Measurements from ENCODE around the gene CLHC1. TPM values are rescaled to one million over a fixed set of nuclear protein-coding genes. Genes with fewer than 3 reads are reported as not detected.
A peak's percentile ranks its signal among the peaks of the same experiment; 100 is the strongest.
"Not testable (repeated sequence)": the region's sequence is repeated elsewhere in the genome, so short reads cannot be mapped to it uniquely, and the experiment has no call there.

Gene CLHC1
- total RNA-seq, 2 experiments from 2014 or later = 18.1 to 19.4 TPM

DNA sequence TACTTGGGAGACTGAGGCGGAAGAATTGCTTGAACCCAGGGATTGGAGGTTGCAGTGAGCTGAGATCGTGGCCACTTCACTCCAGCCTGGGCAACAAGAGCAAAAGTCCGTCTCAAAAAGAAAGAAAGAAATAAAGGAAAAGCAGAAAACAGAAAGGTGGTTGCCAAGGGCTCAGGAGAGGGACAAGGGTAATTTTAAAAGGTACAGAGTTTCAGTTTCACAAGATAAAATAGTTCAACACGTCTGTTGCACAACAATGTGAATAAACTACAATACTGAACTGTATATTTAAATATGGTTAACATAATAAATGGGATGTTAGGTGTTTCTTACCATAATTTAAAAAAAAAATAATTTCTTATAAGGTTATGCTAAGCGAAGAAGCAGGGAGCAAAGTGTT is 13.3 kb upstream of the CLHC1 start:
- Mint-ChIP-seq H3K27ac (no peak overlapping the region), H3K4me1 (no peaks in the 10 kb centered on the region), H3K27me3 (no peaks in the 10 kb centered on the region), H3K9me3 (no peaks in the 10 kb centered on the region), H3K36me3 (peaks cover 16% of the 10 kb centered on the region), H3K4me3 (no peak overlapping the region)
- POLR2A ChIA-PET = no interaction called here
- ATAC-seq (ENCODE audit: low read depth) = no peak
- DNase-seq = no peak

DNA sequence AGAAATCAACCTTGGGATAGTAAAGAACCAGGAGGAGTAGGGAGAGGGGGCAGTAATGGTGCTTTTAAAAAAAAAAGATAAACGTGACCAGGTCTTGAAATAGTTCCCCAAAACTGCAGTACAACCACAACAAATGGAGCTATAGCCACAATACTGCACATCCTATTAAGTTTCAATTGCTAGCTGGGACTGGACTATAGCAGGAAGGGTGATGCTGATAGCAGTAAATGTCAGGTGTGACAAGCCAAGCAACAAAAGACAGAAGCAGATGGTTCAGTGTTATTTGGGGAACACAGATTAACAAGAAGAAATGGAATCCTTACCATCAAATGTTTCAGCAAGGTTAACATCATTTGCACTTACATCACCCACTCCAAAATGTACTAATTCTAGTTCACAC is 10.5 kb upstream of the CLHC1 start:
- H3K4me3 Mint-ChIP-seq = no peak overlapping the region
- DNase-seq (no peak), ATAC-seq (ENCODE audit: low read depth) (no peak)
- no peak overlapping the region for H3K27ac Mint-ChIP-seq
- H3K27me3 Mint-ChIP-seq = no peaks in the 10 kb centered on the region
- peaks cover 20% of the 10 kb centered on the region for H3K36me3 Mint-ChIP-seq
- H3K9me3 Mint-ChIP-seq = no peaks in the 10 kb centered on the region
- POLR2A ChIA-PET = no interaction called here
- peaks cover 1% of the 10 kb centered on the region for H3K4me1 Mint-ChIP-seq

DNA sequence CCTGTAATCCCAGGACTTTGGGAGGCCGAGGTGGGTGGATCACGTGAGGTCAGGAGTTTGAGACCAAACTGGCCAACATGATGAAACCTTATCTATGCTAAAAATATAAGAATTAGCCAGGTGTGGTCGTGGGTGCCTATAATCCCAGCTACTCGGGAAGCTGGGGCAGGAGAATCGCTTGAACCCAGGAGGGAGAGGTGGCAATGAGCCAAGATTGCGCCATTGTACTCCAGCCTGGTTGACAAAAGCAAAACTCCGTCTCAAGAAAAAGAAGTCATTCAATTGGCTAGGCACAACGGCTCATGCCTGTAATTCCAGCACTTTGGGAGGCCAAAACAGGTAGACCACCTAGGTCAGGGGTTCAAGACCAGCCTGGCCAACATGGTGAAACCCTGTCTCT is 9.5 kb upstream of the CLHC1 start:
- DNase-seq; H3K4me3 Mint-ChIP-seq; H3K4me1 Mint-ChIP-seq; POLR2A ChIA-PET; ATAC-seq (ENCODE audit: low read depth); H3K27ac Mint-ChIP-seq; H3K9me3 Mint-ChIP-seq; H3K27me3 Mint-ChIP-seq: not testable (repeated sequence)
- H3K36me3 Mint-ChIP-seq = peaks cover 16% of the 10 kb centered on the region

DNA sequence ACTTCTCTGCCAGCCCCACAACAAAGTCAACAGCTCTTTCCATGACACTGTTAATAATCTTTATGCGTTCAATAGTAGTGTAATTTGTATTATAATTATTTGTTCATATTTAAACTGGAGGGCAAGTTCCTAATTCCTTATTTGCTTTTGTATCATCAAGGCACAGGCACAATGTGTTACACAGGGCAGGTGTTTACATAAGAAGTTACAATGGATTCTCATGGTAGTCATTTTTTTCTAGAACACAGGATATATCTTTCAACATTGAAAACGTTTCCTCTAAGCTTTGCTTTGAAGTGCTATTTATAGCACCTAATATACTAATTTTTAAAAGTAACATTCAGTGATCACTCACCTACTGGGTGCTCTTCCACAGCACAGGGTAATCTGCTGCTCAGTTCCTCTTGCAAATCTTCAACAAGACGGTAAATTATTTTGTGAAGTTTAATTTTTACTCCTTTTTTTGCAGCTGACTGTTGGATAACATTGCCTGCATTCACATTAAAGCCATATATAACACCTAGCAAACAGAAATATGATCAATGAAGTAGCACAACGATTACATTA is 7.6 kb upstream of the CLHC1 start:
- Mint-ChIP-seq H3K9me3 (no peaks in the 10 kb centered on the region), H3K4me3 (no peak overlapping the region), H3K4me1 (peaks cover 8% of the 10 kb centered on the region), H3K27me3 (no peaks in the 10 kb centered on the region), H3K27ac (no peak overlapping the region), H3K36me3 (peaks cover 18% of the 10 kb centered on the region)
- DNase-seq (no peak), ATAC-seq (ENCODE audit: low read depth) (no peak)
- POLR2A ChIA-PET = interaction anchor here (1.0 kb wide), 1 partner anchor 17 kb away, joined by 4 read pairs; no protein-coding TSS in a partner anchor

DNA sequence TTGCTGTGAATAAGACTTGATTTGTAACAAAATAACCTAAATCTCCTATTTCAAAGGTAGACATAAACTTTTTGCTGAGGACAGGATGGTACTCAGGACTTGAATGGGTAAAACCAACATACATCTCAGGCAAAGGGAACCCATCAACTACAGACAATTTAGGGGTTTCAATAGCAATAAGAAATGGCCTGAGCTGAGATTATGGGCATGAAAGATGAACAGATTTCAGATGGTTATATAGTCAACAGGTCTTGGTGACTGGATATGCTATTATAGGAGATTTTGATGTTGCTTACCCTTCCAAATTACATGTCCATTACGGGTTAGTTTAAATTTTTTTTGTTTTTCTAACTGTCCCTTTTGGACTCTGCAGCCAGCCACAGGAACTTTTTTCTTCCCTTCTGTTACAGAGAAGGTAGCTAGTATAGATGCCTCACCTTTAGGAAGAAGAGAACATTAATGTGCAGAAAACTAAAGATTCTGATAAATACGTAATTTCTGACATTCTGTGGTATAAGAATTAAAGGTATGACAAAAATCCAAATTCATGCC is 5.0 kb upstream of the CLHC1 start:
- DNase-seq (no peak), ATAC-seq (ENCODE audit: low read depth) (no peak)
- H3K27me3 Mint-ChIP-seq = no peaks in the 10 kb centered on the region
- no peak overlapping the region for H3K4me3 Mint-ChIP-seq
- peaks cover 29% of the 10 kb centered on the region for H3K36me3 Mint-ChIP-seq
- H3K4me1 Mint-ChIP-seq = peaks cover 20% of the 10 kb centered on the region
- POLR2A ChIA-PET = no interaction called here
- no peaks in the 10 kb centered on the region for H3K9me3 Mint-ChIP-seq
- H3K27ac Mint-ChIP-seq = no peak overlapping the region

DNA sequence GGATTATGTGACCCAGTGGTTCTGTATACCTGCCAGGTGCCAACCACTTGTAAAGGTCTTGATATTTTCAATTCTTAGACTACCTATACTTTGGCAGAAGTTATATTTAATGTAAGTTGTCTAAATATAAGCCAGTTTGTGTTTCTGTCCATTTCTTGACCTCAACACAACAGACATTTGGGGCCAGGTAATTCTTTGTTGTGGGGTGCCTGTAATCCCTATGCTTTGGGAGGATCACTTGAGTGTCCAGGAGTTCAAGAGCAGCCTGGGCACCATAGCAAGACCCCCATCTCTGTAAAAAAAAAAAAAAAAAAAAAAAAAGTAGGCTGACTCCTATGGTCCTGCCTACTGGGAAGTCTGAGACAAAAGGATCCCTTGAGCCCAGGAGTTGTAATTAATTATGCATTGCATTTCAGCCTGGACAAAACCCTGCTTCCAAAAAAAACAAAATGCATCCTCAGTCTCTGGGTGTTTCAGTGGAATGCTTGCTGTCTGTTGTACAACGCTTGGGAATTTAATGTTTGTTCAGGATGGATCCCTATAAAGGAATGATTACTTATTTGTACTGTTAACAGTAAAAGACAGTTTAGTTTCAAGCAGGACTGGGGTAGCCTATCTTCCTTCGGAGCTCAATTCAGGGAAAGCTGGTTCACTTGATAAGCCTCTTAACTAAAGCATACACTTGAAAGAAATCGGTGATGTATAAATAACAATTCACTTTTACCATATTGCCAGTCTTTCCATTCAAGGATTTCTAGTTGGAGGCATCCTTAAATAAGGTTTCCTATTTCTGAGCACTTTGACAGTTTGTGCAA is 3.8 kb upstream of the CLHC1 start:
- no peak overlapping the region for H3K27ac Mint-ChIP-seq
- POLR2A ChIA-PET = no interaction called here
- H3K27me3 Mint-ChIP-seq = no peaks in the 10 kb centered on the region
- no peak for ATAC-seq (ENCODE audit: low read depth)
- H3K4me3 Mint-ChIP-seq = no peak overlapping the region
- DNase-seq = no peak
- H3K36me3 Mint-ChIP-seq = peaks cover 27% of the 10 kb centered on the region
- H3K9me3 Mint-ChIP-seq = no peaks in the 10 kb centered on the region
- H3K4me1 Mint-ChIP-seq = peaks cover 24% of the 10 kb centered on the region

DNA sequence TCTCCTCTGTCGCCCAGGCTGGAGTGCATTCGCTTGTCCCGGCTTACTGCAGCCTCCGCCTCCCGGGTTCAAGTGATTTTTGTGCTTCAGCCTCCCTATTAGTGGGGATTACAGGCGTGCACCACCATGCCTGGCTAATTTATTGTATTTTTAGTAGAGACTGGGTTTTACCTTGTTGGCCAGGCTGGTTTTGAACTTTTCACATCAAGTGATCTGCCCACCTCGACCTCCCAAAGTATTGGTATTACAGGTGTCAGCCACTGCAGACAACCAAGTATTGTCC is 1.5 kb upstream of the CLHC1 start:
- POLR2A ChIA-PET = no interaction called here
- Mint-ChIP-seq H3K27ac (peak overlapping the region; percentile 94), H3K4me1 (peaks cover 34% of the 10 kb centered on the region), H3K9me3 (no peaks in the 10 kb centered on the region), H3K27me3 (no peaks in the 10 kb centered on the region), H3K4me3 (peak overlapping the region; percentile 95), H3K36me3 (peaks cover 28% of the 10 kb centered on the region)
- DNase-seq (no peak), ATAC-seq (ENCODE audit: low read depth) (no peak)

DNA sequence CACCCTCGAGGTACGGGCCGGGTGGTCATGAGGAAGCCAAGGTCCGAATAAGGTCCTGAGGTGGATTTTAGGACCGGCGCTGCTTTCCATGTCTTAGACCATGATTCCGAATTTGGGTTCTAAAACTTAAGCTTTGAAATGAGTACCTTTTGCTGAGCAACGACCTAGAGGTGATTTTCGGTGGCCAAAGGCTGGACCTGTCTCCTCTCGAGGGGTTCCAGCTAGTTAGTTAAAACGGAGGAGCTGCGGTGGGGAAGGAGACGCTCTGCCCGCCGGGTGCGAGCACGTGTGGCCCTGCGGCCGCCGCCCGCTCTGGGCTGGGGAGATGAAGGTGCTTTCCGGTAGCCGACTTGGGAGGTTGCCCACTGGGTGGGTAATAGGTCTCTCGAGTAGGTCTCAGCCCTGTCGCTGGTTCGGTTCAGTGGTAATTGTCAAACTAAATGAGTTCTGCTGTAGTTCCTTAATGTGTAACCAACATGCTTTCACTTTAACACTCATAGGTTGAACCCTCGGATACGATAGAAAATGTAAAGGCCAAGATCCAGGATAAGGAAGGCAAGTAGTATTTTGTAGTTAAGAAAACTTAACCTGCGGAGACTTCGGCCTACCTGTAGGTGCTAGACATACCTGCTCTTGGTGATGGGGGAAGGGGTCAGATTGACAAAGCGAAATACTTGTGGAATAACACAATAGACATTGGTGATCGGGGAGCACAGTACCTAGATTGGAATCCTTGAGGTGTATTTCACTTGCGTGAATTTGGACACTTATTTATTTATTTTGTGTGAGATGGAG is 967 bp upstream of the CLHC1 start:
- peak; percentile 62 for DNase-seq
- peaks cover 28% of the 10 kb centered on the region for H3K36me3 Mint-ChIP-seq
- peak overlapping the region; percentile 95 for H3K4me3 Mint-ChIP-seq
- H3K27me3 Mint-ChIP-seq = no peaks in the 10 kb centered on the region
- POLR2A ChIA-PET = interaction anchor here (0.7 to 1.4 kb wide), 8 partner anchors 10 to 675 kb away, joined by 3 to 23 read pairs (median 4); partner anchors contain the start of genes CFAP36, PPP4R3B and RTN4
- no peaks in the 10 kb centered on the region for H3K9me3 Mint-ChIP-seq
- peaks cover 40% of the 10 kb centered on the region for H3K4me1 Mint-ChIP-seq
- peak overlapping the region; percentile 94 for H3K27ac Mint-ChIP-seq
- ATAC-seq (ENCODE audit: low read depth) = peak; percentile 35

DNA sequence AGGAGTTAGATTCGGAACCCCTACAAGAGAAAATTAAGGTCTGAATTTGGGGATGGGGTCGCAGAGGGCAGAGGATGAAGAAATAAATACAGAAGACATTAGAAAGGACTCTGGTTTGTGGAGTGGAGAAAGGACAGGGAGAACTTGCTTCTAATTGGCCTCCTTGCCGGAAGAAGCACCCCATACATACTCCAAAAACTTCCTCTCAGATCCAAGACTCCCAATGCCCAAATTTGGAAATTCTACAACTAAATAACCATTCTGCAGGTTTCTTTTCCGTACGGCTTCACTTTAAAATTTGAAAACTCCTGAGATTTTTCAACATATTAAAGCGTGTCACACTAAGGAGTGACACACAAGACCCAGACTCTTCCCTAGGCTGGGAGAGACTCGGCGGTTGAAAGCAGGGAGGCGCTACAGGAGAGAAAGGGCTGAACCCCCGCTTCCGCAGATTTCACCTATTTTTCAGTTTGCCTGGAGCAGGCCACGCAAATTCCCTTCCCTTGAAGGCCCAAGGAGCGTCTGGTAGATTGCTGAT is 478 bp downstream of the CLHC1 start:
- Mint-ChIP-seq H3K27me3 (no peaks in the 10 kb centered on the region), H3K36me3 (peaks cover 32% of the 10 kb centered on the region)
- POLR2A ChIA-PET = no interaction called here

DNA sequence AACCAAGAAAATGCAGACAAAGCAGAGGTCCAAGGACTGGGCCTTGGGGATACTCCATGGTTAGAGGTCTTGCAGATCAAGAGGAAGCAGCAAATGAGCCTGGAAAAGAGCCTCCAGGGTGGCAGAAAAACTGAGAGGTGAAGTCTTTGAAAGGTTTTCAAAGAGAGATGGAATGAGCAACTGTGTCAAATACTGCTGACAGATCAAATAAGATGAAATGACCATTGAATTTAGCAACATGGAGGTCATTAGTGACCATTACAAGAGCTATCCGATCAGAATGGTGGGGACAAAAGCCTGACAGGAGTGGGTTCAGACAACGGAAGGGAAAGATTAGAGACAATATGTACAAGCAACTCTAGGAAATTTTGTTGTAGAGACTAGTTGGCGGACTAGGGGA is 1.5 kb downstream of the CLHC1 start:
- no peak overlapping the region for H3K27ac Mint-ChIP-seq
- POLR2A ChIA-PET = no interaction called here
- ATAC-seq (ENCODE audit: low read depth) = no peak
- H3K36me3 Mint-ChIP-seq = peaks cover 32% of the 10 kb centered on the region
- peaks cover 41% of the 10 kb centered on the region for H3K4me1 Mint-ChIP-seq
- H3K9me3 Mint-ChIP-seq = no peaks in the 10 kb centered on the region
- DNase-seq = no peak
- H3K4me3 Mint-ChIP-seq = peak overlapping the region; percentile 95
- H3K27me3 Mint-ChIP-seq = no peaks in the 10 kb centered on the region

More for the DNA sequence above, 478 bp downstream of the CLHC1 start:
- H3K27ac Mint-ChIP-seq = peak overlapping the region; percentile 94
- H3K4me1 Mint-ChIP-seq = peaks cover 44% of the 10 kb centered on the region
- no peak for DNase-seq
- peak; percentile 18 for ATAC-seq (ENCODE audit: low read depth)
- no peaks in the 10 kb centered on the region for H3K9me3 Mint-ChIP-seq
- H3K4me3 Mint-ChIP-seq = peak overlapping the region; percentile 95

DNA sequence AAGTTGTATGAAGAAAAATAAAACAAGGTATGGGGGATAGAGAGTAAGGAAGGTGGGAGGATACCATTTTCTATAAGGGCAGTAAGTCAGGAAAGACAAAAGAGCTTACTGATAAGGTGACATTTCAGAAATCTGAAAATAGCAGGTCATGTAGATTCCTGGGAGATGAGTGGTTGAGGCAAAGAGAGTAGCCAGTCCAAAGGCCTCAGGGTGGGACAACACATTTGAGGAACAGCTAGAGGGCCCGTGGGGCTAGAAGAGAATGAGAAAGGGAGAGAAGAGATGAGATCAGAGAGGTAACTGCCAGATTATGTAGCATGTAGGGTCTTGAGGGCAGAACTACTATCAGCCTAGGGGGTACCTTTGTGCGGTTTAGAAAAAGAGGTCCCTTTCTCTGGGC is 2.9 kb downstream of the CLHC1 start:
- H3K4me3 Mint-ChIP-seq = no peak overlapping the region

DNA sequence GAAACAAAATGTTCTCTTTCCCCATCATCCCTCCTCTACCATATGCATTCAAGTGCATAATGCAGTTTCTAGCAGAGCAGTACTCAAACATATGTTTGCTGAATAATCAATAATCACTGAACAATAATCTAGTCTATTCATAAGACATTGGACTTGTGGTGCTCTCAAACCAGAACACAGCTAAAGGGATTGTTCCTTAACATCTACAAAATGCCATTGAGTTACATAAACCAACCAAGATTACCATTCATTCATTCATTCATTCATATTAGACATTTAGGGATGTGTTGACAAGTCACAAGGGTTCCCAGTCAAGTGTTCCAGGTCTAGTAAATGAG is 3.9 kb downstream of the CLHC1 start:
- Mint-ChIP-seq H3K4me1 (peaks cover 26% of the 10 kb centered on the region), H3K4me3 (peak overlapping the region; percentile 74), H3K36me3 (peaks cover 17% of the 10 kb centered on the region), H3K9me3 (no peaks in the 10 kb centered on the region), H3K27ac (peak overlapping the region; percentile 88), H3K27me3 (no peaks in the 10 kb centered on the region)
- POLR2A ChIA-PET = no interaction called here
- ATAC-seq (ENCODE audit: low read depth) (no peak), DNase-seq (no peak)

More for the DNA sequence above, 2.9 kb downstream of the CLHC1 start:
- POLR2A ChIA-PET = interaction anchor here (0.7 kb wide), 2 partner anchors 14 to 16 kb away, joined by 5 read pairs; no protein-coding TSS in a partner anchor
- H3K27ac Mint-ChIP-seq = no peak overlapping the region
- no peaks in the 10 kb centered on the region for H3K9me3 Mint-ChIP-seq
- no peak for DNase-seq
- H3K36me3 Mint-ChIP-seq = peaks cover 25% of the 10 kb centered on the region
- no peak for ATAC-seq (ENCODE audit: low read depth)
- H3K27me3 Mint-ChIP-seq = no peaks in the 10 kb centered on the region
- H3K4me1 Mint-ChIP-seq = peaks cover 33% of the 10 kb centered on the region

DNA sequence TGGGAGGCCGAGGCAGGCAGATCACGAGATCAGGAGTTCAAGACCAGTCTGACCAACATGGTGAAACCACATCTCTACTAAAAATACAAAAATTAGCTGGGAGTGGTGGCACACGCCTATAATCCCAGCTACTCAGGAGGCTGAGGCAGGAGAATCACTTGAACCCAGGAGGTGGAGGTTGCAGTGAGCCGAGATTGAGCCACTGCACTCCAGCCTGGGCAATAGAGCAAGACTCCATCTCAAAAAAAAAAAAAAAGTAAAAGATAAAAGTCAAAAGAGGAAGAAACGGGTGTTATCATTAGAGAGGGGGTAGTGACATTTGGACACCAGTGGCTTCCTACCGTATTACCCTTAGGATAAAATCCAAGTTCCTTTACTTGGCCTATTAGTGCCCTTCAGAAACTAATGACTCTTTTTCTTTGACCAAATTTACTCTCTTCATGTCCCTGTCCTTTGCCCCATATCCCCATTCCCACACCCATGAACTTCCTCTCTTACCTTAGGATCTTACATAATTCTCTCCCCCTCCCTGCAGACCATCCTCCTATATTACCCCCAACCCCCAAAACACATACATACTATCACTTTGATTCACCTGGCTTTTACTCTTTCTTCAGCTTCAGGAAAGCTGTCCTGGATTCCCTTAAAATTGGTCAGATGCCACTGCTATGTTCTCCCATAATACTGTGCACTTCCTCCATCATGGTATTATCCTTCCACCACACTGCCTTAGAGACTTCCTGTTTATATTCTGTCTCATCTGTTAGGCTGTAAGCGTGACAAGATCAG is 4.5 kb downstream of the CLHC1 start:
- DNase-seq; ATAC-seq (ENCODE audit: low read depth); H3K9me3 Mint-ChIP-seq; H3K27me3 Mint-ChIP-seq; POLR2A ChIA-PET: not testable (repeated sequence)
- Mint-ChIP-seq H3K36me3 (peaks cover 15% of the 10 kb centered on the region), H3K4me1 (peaks cover 29% of the 10 kb centered on the region), H3K27ac (peak overlapping the region; percentile 88), H3K4me3 (peak overlapping the region; percentile 74)

Measured in activated naive CD8-positive, alpha-beta T cell treated with anti-CD3 and anti-CD28 coated beads, Interleukin-2, amount 10 ng/mL, durations not matched to agents 7 days and 5 days (primary cell).